G401.6 (cell line): Measurements from ENCODE around the gene FAM13B.
"Not testable (repeated sequence)": the region's sequence is repeated elsewhere in the genome, so short reads cannot be mapped to it uniquely, and the experiment has no call there.

Source experiments
- FAIRE-seq: peaks from 2 replicates; lab custom pipeline; 2012; peaks lifted over from hg19 to GRCh38; lab: Jason Lieb, UNC

The FAM13B gene

DNA sequence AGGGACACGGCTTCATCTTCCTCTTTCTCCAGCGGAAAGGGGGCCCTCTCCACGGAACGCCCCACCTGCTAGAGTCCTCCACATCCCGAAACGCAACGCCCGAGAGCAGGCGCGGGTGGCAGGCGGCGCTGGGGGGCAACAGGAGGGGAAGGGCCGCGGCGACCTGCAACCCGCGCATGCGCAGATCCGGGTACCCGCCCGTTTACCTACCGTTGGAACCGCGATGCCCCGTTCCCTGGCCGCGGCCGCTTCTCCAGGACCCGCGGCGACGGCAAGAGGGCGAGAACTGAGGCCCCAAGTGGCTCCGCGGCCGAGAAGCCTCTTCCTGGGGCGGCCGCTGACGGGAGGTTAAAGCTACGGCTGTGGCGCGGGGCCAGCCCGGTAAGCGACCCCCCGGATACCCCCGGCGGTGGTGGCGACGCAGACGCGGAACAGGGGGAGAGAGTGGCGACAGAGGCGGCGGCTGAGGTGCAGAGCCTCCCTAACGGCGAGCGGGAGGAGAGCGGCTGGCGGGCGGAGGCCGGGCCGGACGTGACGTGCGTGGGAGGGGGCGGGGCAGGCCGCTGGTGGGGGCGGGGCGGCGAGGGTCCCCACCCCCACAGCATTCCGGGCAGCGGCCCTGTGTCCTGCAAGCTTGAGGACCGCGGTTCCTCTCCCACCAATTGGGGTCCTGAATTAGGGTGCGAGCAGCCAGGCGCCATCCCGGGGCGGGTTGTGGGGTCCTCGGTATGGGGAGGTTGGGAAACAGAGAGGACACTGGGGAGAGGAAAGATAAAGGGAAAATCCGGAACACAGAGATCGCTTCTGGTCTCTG lies at the start of gene FAM13B:
Gene FAM13B, minus strand, starts transcription at position 508 of the 814 bp plus-strand sequence. CDS start 13,968 bp downstream, outside the sequence.
- FAIRE-seq = no peak

DNA sequence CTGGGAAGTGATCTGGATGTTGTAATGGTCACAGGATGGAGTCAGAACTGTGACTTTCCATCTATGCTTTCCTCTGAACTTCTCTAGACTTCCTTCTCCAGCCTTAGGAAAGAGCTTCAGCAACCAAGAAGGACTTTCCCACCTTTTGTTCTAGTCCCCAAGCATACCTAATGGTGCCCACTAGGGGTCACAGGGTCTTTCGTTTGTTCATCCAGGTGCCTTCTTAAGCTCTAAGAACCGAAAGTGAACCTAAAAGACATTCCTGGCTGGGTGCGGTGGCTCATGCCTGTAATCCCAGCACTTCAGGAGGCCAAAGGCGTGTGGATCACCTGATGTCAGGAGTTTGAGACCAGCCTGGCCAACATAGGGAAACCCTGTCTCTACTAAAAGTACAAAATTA lies 49.2 kb upstream of the FAM13B start:
- FAIRE-seq = no peak

DNA sequence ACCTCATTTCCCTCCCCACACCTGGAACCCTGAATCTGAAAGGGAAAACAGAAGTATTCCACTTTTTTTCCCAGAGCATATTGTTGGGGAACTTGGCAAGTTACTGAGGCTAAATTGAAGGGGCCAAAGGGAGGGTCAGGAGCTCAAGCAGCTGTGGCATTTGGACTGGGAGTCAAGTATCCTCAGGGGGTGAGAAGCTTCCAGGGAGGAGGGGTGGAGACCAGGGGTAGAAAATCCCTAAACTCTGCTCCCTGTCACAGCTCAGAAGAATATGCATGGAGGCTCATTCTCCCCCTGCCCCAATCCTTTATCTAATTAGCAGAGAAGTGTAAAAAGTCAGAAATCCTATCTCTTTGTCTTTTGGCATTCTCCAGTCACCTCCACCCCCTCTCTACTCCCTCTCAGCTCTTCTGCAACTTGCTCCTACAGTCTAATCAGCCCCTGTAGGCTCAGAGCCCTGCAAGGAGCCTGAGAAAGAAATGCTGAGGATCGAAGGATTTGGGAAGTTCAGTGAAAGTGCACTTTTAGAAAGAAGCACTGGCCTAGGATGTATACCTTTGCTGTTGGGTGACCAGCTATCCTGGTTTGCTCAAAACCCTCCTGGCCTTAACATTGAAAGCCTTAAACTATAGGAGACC lies 45.2 kb upstream of the FAM13B start:
- FAIRE-seq = no peak

DNA sequence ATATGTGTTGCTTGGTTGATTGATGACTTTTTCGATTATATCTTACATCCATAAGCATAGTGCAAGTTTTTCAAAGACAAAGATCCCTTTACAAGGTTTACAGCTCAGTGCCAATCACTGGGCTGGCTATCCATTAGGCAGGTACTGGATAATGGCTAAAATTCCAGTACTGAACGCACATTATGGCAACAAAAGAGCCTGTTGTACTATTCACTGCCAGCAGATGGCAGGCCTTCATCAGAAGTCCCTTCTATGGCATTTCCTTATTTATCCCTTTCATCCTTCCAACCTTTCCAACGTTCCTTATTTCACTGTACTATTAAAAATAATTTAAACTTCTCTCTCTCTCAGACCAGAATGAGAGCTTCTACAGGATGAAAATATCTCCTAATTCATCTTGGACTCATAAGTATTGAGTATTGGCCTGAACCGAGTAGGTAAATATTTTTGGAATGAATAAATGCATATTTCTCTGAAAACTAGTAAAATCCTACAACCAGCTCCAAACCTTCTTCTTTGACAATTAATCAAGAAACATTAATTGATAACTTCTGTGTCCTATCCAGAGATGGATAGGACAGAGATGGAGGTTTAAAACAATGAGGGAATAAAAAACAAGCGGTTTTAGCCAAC lies 44.3 kb upstream of the FAM13B start:
- peak; percentile 94 for FAIRE-seq

DNA sequence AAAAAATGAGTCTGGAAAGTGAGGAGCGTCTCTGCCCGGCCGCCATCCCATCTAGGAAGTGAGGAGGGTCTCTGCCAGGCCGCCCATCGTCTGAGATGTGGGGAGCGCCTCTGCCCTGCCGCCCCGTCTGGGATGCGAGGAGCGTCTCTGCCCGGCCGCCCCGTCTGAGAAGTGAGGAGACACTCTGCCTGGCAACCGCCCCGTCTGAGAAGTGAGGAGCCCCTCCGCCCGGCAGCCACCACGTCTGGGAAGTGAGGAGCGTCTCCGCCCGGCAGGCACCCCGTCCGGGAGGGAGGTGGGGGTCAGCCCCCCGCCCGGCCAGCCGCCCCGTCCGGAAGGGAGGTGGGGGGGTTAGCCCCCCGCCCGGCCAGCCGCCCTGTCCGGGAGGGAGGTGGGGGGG lies 37.1 kb upstream of the FAM13B start:
- not testable (repeated sequence) for FAIRE-seq

DNA sequence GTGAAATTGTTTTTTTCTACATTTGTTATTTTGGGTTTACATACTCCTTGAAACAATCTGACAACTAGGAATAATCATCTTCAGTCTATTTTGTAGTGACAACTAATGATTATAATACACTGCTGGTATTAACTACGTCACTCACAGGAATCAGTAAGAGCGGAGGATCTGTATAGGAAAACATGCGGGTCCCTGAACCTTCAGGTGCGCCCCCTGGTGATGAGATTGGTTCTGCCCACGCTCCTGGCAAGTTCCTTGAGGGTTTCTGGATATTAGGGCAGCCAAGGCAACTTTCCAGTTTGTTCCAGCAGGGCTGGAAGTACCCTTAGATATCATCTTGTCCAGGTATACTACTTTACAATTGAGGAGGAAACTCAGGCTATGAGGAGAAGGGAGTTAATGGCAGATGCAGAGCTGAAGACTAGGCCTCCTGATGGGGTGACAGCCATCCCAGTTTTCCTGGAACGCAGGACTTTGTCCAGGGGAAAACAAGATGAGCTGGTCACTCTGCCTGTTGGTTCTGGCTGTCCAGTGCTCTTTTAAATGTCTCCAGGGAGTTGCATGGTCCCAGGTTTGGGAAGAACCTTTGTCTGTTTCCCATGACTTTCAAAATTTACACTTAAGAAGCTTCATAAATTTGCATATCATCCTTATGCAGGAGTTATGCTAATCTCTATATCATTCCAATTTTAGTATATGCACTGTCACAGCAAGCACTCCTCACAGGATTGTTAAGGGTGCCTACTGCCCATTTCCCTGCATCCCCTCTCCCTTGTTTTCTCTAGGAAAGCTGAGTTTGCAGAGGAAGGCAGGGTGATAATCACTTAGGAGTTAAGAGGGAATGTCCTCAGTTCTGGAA lies 36.1 kb upstream of the FAM13B start:
- peak; percentile 91 for FAIRE-seq

DNA sequence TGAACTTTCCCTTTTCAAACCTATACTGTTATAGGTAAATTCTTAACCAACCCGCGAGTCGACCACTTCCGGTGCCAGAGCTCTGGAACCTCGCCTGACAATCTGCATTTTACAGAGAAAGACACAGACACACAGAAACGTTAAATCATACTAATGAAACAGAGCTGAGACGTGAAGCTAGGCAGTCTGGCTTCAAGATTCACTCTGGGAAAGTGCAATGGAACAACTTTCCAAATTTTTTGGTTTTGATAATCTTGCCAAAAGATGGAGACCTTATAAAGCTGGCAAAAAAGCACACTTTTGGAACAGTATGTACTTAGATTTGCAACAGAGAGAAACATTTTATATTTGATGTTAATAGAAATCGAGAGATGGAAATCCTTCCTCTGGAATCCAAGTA lies 35.1 kb upstream of the FAM13B start:
- FAIRE-seq = no peak

DNA sequence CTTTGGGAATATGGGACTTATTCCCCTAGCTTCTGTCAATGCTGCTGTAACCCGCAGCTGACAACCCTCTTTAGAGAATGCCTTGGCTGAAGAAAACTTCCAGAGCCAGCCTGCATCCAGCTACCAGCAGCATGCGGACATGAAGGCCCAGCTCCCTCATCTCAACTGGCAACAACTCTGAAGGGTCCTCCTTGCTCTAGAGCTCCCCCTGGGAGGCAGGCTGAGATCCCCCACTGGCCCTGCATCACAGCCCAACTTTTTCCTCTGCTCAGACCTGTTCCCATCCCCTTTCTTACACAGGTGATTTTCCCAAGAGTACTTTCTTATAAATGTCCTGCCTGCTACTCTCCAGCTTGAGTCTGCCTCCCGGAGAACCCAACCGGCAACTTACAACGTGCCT lies 32.2 kb upstream of the FAM13B start:
- FAIRE-seq = no peak

DNA sequence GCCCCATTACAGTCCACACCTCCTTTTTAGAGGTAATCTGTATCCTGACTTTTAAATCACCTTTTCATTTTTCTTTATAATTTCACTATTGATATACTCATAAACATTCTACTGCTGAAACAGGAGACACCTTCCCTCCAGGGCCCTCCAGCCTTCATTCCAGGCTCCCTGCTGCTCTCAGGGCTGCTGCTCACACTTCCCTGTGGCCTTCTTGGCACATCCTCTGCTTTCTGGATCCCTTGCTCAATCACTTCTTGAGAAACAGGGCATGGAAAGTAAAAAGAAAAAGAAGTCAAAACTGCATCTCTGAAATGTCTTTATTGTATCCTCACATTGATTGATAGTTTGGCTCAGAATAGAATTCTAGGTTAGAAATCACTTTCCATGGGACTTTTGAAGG lies 31.6 kb upstream of the FAM13B start:
- no peak for FAIRE-seq

DNA sequence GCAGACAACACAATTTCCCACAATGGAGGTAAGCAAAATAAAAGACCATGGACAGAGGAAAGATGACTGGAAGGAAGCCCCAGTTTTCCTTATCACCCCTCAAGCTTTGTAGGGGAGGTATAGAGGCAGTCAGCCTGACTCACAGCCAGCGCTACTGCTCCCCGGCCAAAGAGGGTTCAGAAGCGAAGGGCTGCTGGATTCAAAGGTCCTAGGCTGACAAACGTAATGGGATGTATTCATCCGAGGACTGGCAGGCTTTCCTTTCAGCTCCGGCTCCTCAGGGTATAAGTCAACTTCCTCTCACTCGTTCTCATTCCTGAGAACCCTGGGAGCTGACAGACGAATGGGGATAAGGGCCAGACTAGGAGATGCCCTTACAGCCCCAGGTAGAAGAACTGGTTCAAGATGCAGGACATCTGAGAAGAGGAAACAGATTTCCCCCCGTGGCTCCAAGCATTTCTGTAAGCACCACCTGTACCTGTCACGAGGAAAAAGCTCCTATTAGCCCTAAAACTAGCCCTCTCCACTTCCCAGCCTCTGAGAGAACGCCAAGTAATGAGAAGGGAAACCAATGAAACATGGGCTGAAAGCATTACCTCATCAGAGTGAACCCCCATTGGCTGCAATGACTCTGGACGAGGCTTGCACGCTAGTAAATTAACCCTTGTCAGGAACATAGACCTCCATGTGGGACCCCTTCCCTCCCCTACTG lies 22.1 kb upstream of the FAM13B start:
- no peak for FAIRE-seq

DNA sequence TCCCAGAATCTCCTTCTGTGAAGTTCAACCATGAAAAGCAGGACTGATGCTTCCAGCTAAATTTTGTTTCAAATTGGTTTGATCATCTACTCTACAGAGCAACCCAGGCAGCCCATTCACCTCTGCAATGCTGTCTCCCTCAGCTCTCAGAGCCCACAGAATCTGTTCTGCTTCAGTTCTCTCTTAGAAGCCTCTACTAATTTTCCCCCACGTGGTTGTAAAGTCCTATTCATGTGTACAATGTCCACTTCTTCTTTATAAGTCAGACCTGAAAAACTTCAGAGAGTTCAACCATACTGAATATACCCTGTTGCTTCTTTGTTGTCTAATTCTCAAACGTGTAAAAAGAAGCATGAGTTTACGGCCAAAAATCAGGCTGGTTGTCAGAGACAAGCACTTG lies 21.3 kb upstream of the FAM13B start:
- no peak for FAIRE-seq

DNA sequence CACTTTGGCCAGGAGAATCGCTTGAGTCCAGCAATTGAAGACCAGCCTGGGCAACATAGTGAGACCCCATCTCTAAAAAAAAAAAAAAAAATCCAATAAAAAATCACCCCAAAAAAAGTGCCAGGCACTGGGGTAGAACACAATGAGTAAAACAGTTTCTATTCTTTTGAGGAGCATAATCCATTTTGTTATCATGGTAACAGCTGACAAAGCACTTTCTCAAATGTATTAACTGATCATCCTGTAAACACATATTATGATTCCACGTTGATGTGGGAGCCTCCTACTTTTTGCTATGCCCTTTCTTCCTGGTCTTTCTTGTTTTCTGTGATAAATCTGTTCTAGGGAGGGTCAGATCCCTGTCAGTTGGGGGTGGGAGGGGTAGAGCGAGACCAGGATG lies 20.7 kb upstream of the FAM13B start:
- no peak for FAIRE-seq

DNA sequence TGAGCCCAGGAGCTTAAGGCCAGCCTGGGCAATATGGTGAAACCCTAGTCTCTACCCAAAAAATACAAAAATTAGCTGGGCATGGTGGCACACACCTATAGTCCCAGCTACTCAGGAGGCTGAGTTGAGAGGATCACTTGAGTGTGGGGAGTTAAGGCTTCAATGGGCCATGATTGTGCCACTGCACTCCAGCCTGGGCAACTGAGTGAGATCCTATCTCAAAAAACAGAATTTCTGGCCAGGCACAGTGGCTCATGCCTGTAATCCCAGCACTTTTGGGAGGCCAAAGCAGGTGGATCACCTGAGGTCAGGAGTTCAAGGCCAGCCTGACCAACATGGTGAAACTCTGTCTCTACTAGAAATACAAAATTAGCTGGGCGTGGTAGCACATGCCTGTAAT lies 19.8 kb upstream of the FAM13B start:
- not testable (repeated sequence) for FAIRE-seq

DNA sequence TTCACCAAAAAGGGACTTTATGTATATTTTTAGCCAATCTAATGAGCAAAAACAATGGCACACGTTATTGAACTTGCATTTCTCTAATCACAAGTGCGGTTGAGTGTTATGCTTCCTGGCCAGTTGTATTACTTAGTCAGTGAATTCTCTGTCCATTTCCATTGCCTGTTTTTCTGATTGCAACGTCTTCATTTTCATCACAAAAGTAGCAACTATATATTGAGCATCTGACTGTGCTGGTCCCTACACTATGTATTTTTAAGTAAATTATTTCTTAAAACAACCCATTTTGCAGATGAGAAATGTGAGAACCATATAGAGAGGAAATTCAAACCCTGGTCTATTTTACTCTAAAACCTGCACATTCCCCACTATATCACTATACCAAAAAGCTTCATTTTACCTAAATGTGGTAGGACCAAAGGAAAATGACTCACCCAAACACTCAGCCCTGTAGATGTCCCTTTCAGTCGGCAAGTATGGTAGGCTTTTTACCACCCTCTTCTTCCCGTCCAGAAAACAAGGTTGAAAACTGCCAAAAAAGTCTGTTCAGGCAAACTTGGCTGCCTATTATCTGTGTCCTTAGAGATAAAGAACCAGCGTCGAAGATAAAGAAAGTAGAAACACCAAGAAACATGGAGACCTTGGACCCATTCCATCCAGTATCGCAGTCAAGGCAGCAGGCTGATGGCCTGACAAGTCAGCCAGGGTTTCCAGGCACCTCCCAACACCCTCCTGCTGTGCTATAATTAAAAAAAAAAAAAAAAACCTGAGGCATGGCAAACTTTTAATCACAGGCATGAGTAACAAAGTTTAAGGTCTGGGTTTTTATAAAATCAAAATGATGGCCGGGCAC lies 18.8 kb upstream of the FAM13B start:
- no peak for FAIRE-seq

DNA sequence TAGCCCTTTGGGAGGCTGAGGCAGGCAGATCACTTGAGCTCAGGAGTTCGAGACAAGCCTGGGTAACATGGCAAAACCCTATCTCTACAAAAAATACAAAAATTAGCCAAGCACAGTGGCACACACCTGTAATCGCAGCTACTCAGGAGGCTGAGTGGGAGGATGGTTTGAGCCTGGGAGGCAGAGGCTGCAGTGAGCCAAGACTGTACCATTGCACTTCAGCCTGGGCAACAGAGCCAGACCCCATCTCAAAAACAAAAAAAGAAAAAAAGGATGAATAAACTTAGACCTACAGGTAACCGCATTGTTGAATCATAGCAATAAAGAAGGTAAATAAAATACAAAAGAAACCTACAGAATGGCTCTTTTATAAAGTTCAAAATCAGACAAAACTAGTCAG lies 12.4 kb upstream of the FAM13B start:
- not testable (repeated sequence) for FAIRE-seq

DNA sequence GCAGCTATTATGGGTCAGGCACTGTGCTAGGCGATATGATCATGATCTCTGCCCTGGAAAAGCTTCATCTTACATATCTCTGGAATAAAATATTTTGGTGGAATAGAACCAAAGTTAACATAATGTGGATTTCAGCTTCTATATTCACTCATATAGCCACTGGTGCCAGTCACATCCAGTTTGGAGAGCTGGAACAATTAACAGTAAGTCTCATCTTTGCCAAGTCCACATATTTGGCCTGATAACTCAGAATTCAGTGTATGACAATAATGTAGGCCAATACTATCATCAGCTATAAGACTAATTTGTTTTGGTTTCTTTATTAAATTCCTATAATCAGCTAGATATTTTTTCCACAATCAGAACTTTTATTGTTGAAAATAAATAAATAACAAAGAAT lies 5.9 kb upstream of the FAM13B start:
- FAIRE-seq = no peak

DNA sequence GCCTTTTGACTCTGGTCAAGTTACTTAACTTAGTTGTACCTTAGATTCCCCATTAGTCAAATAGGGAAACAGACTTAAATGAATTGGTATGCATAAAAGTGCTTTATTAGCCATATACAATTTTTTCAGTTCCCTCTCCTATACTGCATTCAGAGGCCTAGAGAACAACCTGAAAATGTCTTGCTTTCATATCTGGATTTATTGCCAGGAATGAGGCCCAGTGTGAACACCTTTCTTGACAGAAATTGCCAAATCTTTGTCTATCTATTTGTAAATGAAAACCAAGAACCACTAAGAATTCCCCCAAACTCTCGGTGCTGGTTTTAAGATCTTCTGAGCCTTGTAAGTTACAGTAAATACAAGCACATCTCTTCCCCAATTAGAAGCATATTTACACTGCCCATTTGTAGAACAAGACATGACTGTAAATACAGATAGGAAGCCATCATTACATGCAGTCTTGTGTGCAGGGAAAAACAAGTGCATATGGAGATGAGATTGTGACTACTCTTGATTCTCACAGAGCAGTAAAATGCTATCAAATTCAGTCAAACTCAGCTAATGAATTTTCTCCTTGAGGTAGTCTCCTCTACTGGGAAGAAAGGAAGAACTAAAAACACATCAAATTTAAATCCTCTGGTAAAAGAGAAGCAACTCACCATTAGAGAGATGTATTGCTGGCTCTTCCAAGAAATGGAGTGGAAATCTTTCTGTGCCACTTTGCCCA lies 5.2 kb upstream of the FAM13B start:
- FAIRE-seq = no peak

DNA sequence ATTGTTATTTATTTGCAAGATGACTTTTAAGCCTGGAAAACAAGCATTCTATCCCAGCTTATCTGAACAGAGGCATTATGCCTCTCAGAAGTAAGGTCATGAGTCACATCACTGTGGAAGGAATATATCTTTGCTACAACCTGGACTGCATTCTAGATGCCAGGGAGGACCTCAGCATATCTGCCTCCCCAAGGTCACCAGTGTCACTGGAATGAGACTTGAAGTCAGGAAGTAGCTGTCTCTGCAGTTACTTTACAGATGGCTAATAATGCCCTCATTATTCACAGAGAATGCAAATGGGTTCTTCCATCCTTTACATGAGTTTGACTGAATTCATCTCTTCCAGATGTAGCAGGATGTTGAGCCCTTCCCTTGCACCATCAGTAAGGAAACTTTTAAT lies 4.4 kb upstream of the FAM13B start:
- FAIRE-seq = no peak

DNA sequence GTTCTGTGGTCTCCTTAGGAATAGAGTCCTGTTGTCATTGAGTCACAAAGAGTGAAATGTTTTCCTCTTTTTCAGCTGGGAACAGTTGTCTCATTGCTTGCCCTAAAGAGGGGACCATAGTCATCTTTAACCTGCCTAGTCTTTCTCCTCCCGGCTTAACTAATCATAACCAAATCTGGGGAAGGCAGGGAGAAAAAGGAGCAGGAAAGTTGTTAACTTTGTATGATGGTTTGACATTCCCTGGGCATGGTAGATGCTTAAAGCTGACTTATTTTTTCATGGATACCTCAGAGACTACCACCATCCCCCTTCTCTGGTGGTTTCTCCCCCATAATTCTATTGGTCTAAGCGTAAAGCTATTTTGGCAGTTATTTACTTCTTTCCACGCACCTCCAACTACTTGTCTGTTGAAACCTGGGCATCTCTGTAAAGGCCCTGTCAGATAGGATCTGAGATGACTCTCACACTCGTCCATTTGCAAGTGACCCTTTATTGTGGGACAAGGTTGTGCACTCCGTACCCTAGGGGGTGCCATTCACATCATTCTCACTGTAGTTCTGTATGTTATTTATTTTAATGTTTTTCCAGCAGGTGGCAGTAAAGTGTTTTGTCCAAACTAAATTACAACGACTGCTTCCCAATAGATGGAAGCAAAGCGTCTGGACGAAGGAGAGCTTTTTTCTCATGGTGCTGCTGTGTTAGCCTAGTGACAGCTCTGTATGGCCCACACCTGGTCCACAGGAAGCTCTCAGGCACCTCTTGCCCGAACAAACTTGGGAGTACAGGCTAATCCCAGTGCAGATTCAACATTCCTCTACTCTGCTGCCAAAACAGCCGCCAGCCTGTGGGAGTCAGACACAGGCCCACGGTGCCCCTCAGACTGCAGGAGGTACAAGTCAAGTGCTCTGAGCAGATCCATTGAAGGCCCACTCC lies 3.0 kb upstream of the FAM13B start:
- peak; percentile 95 for FAIRE-seq
